ENCODE measurements around the gene UBASH3B.

Gene UBASH3B

DNA sequence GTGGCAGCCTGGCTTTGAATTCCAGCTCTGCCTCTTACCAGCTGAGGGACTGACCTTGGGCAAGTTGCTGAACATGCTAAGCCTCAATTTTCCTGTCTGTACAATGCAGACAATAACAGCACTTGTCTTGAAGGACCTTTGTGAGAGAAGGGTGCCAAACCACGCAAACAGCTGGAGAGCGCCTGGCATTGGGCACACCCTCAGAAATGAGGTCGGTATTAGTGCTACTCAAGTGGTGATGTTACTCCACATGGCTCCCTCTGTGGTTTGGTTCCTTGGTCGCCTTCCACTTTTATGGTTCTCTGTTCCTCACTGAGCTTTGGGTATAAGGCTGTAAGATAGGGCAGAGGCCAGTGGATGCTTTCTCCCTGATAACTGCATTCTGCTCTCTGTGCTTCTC is 8.2 kb downstream of the UBASH3B start:
- DNase-seq (ENCODE audit: low spot score) = no peak
- ChIA-PET CTCF (no interaction called here), POLR2A (ENCODE audit: low non-redundant PET) (no interaction called here)
- H3K27ac ChIP-seq = no peak overlapping the region
- TF ChIP-seq, protein P1, sequence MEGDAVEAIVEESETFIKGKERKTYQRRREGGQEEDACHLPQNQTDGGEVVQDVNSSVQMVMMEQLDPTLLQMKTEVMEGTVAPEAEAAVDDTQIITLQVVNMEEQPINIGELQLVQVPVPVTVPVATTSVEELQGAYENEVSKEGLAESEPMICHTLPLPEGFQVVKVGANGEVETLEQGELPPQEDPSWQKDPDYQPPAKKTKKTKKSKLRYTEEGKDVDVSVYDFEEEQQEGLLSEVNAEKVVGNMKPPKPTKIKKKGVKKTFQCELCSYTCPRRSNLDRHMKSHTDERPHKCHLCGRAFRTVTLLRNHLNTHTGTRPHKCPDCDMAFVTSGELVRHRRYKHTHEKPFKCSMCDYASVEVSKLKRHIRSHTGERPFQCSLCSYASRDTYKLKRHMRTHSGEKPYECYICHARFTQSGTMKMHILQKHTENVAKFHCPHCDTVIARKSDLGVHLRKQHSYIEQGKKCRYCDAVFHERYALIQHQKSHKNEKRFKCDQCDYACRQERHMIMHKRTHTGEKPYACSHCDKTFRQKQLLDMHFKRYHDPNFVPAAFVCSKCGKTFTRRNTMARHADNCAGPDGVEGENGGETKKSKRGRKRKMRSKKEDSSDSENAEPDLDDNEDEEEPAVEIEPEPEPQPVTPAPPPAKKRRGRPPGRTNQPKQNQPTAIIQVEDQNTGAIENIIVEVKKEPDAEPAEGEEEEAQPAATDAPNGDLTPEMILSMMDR (conservative IDR thresholded peaks at IDR 0.05; ENCODE audit: low read depth) = no peak

DNA sequence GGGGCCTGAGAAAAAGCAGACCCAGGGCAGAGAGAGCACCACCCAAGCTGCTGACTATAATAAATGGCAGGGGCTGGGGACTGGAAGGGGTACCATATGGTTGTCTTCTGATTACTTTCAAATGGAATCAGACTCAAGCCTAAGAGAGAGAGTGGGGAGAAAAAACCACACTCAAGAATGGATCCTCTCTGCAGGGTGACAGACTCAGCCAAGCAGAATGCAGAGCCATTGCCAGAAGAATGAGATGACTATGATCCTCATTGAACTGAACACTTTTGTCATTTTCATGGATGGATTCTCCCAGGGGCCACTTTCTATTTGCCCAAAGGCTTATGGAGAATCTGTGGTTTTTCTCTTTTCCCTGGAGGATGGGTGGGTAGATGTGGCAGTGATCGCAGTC is 8.7 kb downstream of the UBASH3B start:
- TF ChIP-seq, protein P1 (conservative IDR thresholded peaks at IDR 0.05; ENCODE audit: low read depth) = no peak
- ChIA-PET CTCF (interaction anchor here (1.0 kb wide), 1 partner anchor 8 kb away, joined by 3 read pairs; no protein-coding TSS in a partner anchor), POLR2A (ENCODE audit: low non-redundant PET) (no interaction called here)
- no peak overlapping the region for H3K27ac ChIP-seq
- no peak for DNase-seq (ENCODE audit: low spot score)

DNA sequence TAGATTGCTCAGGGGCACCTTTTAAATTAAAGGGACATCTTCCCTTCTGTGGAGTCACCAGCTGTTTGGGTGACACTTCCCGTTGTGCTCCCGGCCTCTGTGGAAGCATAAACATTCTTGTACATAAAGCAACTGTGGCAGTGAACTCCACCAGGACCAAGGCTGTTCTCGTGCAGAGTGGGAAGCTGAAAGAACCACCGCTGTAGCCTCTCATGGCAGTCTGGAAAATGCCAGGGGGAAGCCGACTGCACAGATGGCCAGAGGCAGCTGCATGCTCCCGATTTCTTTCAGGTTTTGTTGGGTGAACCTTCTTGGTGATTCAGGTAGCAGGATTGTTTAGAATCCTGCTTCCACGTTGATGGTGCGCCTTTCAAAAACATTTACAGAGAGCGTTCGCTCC is 10.3 kb downstream of the UBASH3B start:
- TF ChIP-seq, protein P1 (conservative IDR thresholded peaks at IDR 0.05; ENCODE audit: low read depth) = no peak
- no peak overlapping the region for H3K27ac ChIP-seq
- DNase-seq (ENCODE audit: low spot score) = no peak
- POLR2A ChIA-PET (ENCODE audit: low non-redundant PET) = no interaction called here
- CTCF ChIA-PET = no interaction called here

DNA sequence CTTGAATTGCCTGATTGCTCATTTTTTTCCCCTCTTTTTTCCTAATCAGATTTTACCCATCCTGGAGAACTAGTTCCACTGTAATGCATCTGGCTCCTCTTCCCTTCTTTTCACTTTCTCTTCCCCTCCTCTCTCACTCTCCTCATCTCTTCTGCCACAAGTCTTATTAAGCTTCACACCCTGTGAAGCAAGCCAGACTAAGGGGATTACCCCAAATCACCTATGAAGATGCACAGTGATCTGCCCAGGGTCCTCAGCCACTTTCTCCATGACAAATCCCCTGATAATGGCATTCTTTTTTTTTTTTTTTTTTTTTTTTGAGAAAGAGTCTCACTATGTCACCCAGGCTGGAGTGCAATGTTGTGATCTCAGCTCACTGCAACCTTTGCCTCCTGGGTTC is 11.2 kb downstream of the UBASH3B start:
- POLR2A ChIA-PET (ENCODE audit: low non-redundant PET) = no interaction called here
- CTCF ChIA-PET = no interaction called here
- no peak overlapping the region for H3K27ac ChIP-seq
- TF ChIP-seq, protein P1 (conservative IDR thresholded peaks at IDR 0.05; ENCODE audit: low read depth) = no peak
- DNase-seq (ENCODE audit: low spot score) = no peak

DNA sequence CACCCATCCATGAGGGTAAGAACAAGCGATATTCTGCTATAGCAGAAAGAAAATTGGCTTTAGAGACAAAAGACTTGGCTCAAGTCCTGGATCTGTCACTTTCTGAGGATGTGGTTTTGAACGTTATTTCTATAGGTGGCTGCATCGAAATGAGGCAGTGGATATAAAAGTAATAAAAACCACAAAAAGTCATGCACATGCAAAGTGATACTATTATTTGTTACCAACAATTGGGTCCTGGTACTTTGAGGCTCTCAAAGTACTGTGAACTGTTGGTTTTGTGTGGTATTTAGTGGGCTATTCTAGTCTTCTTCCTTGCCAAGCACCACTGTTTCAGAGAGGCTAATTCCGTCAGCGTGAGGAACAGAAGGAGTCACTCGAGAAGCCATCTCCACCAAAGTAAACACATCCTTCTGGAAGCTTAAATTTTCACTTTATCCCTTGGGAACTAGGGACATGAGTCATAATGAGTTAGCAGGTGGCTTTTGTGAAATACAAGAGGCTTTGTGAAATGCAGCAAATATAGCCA is 13.1 kb downstream of the UBASH3B start:
- DNase-seq (ENCODE audit: low spot score) = peak; percentile 26

DNA sequence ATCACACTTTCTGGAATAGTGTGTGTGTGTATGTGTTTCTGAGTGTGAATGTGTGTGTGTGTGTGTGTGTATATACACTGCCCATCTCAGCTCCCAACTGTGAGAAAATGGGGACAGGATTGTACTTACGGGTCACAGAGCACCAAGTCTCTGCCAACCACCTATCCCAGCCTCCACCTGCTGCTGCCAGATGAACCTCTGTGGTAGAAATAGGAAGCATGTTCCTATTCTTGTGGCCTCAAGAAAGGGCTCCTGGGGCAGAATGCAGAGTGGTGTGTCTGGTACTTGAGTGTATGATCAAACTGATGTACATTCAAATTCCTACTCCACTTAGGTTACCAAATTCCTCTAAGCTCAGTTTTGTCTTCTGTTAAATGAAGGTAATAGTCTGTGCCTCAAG is 14.6 kb downstream of the UBASH3B start:
- POLR2A ChIA-PET (ENCODE audit: low non-redundant PET) = no interaction called here
- DNase-seq (ENCODE audit: low spot score) = no peak
- H3K27ac ChIP-seq = no peak overlapping the region
- CTCF ChIA-PET = interaction anchor here (0.6 kb wide), 1 partner anchor 352 kb away, joined by 3 read pairs; no protein-coding TSS in a partner anchor
- TF ChIP-seq, protein P1 (conservative IDR thresholded peaks at IDR 0.05; ENCODE audit: low read depth) = no peak

More for the DNA sequence above, 13.1 kb downstream of the UBASH3B start:
- TF ChIP-seq, protein P1 (conservative IDR thresholded peaks at IDR 0.05; ENCODE audit: low read depth) = no peak
- CTCF ChIA-PET = no interaction called here
- POLR2A ChIA-PET (ENCODE audit: low non-redundant PET) = no interaction called here
- no peak overlapping the region for H3K27ac ChIP-seq
